CD14-positive monocyte (primary cell): ENCODE data around the gene FIGLA. TPM values are rescaled to one million over a fixed set of nuclear protein-coding genes. Genes with fewer than 3 reads are reported as not detected.
A peak's percentile ranks its signal among the peaks of the same experiment; 100 is the strongest.

Experiments used
- DNase-seq, 3 donors: peaks; one replicate each; pipeline ENCODE4 v3.0.0-alpha.2; 2011 to 2022
- H2AFZ ChIP-seq: 2 replicates; pipeline ENCODE4 v1.6.0; 2012; ENCODE audit warnings: mild to moderate bottlenecking, low read depth, low read length, inconsistent platforms; ENCODE audit not compliant: insufficient read depth, poor library complexity, severe bottlenecking
- H3K27ac ChIP-seq, 2 donors: 1 replicate in 1 of 2; 2 replicates in 1 of 2; pipeline ENCODE4 v1.5.1; 2012 to 2013; ENCODE audit warnings: low read length in 2 of 2, control low read depth in 1 of 2, inconsistent platforms in 1 of 2, low read depth in 1 of 2, mild to moderate bottlenecking in 1 of 2
- H3K27me3 ChIP-seq, 2 donors: one replicate each; pipeline versions ENCODE4 v1.6.0 to v1.6.1; 2011 to 2013; ENCODE audit warnings: low read length in 2 of 2; ENCODE audit not compliant: control insufficient read depth in 2 of 2, insufficient read depth in 2 of 2
- H3K36me3 ChIP-seq, 2 donors: replicated peaks in 1 of 2; 1 replicate in 1 of 2; 2 replicates in 1 of 2; pipeline versions ENCODE4 v1.5.1 to v1.6.1; 2012 to 2013; ENCODE audit warnings: low read length in 2 of 2, control low read depth in 1 of 2, inconsistent platforms in 1 of 2, mild to moderate bottlenecking in 1 of 2; ENCODE audit not compliant: insufficient read depth in 2 of 2, control insufficient read depth in 1 of 2
- H3K4me1 ChIP-seq, 2 donors: 1 replicate in 1 of 2; 2 replicates in 1 of 2; pipeline versions ENCODE4 v1.5.1 to v1.6.1; 2012 to 2013; ENCODE audit warnings: low read length in 2 of 2, control low read depth in 1 of 2, inconsistent platforms in 1 of 2, mild to moderate bottlenecking in 1 of 2, moderate library complexity in 1 of 2; ENCODE audit not compliant: insufficient read depth in 2 of 2, control insufficient read depth in 1 of 2
- H3K4me2 ChIP-seq: replicated peaks from 2 replicates; pipeline ENCODE3; 2012; ENCODE audit warnings: low read length, moderate library complexity, mild to moderate bottlenecking; ENCODE audit not compliant: poor library complexity, severe bottlenecking; ENCODE audit errors: extremely low read depth
- H3K4me3 ChIP-seq, 3 experiments: fragments of 200-600 bp in 1 of 3; sonication (generic) in 1 of 3; replicated peaks in 1 of 3; 1 replicate in 2 of 3; 2 replicates in 1 of 3; pipeline ENCODE4 v1.5.1; 2011 to 2013; ENCODE audit warnings: low read length in 3 of 3, mild to moderate bottlenecking in 3 of 3, control low read depth in 2 of 3, low read depth in 2 of 3, inconsistent platforms in 1 of 3, moderate library complexity in 1 of 3
- H3K79me2 ChIP-seq: 2 replicates; pipeline ENCODE4 v1.6.0; 2012; ENCODE audit warnings: mild to moderate bottlenecking, control low read depth, inconsistent platforms, low read length, moderate library complexity; ENCODE audit not compliant: insufficient read depth
- H3K9ac ChIP-seq: 2 replicates; pipeline ENCODE4 v1.6.0; 2017; ENCODE audit warnings: low read length, mild to moderate bottlenecking; ENCODE audit not compliant: insufficient read depth, poor library complexity, severe bottlenecking
- H3K9me3 ChIP-seq, 2 donors: replicated peaks in 1 of 2; 1 replicate in 1 of 2; 2 replicates in 1 of 2; pipeline versions ENCODE4 v1.5.1 to v1.6.1; 2012 to 2013; ENCODE audit warnings: low read length in 2 of 2, control low read depth in 1 of 2; ENCODE audit not compliant: control insufficient read depth in 1 of 2, insufficient read depth in 1 of 2
- H4K20me1 ChIP-seq: 2 replicates; pipeline ENCODE4 v1.6.0; 2012; ENCODE audit warnings: mild to moderate bottlenecking, low read length, control low read depth, moderate library complexity; ENCODE audit not compliant: insufficient read depth
- H3K27ac Mint-ChIP-seq, 7 donors: one replicate each; pipeline ENCODE4 v1.8.0; 2020; ENCODE audit warnings: mild to moderate bottlenecking in 7 of 7, mixed read lengths in 7 of 7, moderate library complexity in 6 of 7, inconsistent platforms in 2 of 7
- H3K27me3 Mint-ChIP-seq, 3 donors: one replicate each; pipeline ENCODE4 v1.8.0; 2021 to 2022; ENCODE audit warnings: low read depth in 3 of 3, mild to moderate bottlenecking in 3 of 3, mixed read lengths in 3 of 3, moderate library complexity in 3 of 3, inconsistent platforms in 1 of 3
- H3K36me3 Mint-ChIP-seq, 2 donors: one replicate each; pipeline ENCODE4 v1.8.0; 2020; ENCODE audit warnings: mixed read lengths in 2 of 2, inconsistent platforms in 1 of 2, mild to moderate bottlenecking in 1 of 2
- H3K4me1 Mint-ChIP-seq: one replicate; pipeline ENCODE4 v1.8.0; 2020; ENCODE audit warnings: mild to moderate bottlenecking, mixed read lengths
- H3K4me3 Mint-ChIP-seq, 2 donors: one replicate each; pipeline ENCODE4 v1.8.0; 2020; ENCODE audit warnings: mild to moderate bottlenecking in 2 of 2, mixed read lengths in 2 of 2, moderate library complexity in 1 of 2
- H3K9me3 Mint-ChIP-seq, 7 donors: one replicate each; pipeline ENCODE4 v1.8.0; 2020 to 2022; ENCODE audit warnings: mixed read lengths in 7 of 7, mild to moderate bottlenecking in 6 of 7, moderate library complexity in 6 of 7, inconsistent platforms in 2 of 7
- CTCF ChIP-seq: fragments of 200-600 bp; IDR thresholded peaks from one replicate; pipeline ENCODE4 v1.8.0; 2022; ENCODE audit warnings: antibody characterized with exemption, mild to moderate bottlenecking
- WGBS: methylation state at CpG from one replicate; pipeline ENCODE4 v1.1.5; 2013; ENCODE audit warnings: missing lambda C conversion rate; ENCODE audit not compliant: insufficient coverage; 5-methylcytosine and 5-hydroxymethylcytosine counted together
- intact Hi-C, 2 donors: fragments of 100-400 bp; cut with micrococcal nuclease; formaldehyde crosslinking; loops; one replicate each; pipeline versions ENCODE4 v1.15.0 to v1.15.1; 2023
- polyA plus RNA-seq, 3 donors: library from polyadenylated mRNA; depleted of rRNA in 1 of 3; unstranded in 2 of 3; stranded (reverse) in 1 of 3; fragments of 300-500 nt in 2 of 3; fragments of >200 nt in 1 of 3; fragmentation: Illumina TruSeq in 2 of 3; gene quantifications; 1 replicate in 2 of 3; 2 replicates in 1 of 3; pipeline ENCODE4 v1.2.3, GENCODE V29; 2012 to 2021

The FIGLA gene
- polyA plus RNA-seq, 3 donors: 0.13 TPM; not detected in 2

- Mint-ChIP-seq H3K36me3 (peaks cover 3 to 6% of the 10 kb centered on the region in 2 donors), H3K27me3 (peaks cover 32 to 53% (median 44%) of the 10 kb centered on the region in 3 donors), H3K4me3 (no peak overlapping the region), H3K27ac (no peak overlapping the region), H3K4me1 (peaks cover 25% of the 10 kb centered on the region), H3K9me3 (peaks cover 4 to 29% (median 9%) of the 10 kb centered on the region in 7 donors)
- Histone ChIP-seq H3K4me3 (no peak overlapping the region), H3K9me3 (no peaks in the 10 kb centered on the region), H4K20me1 (no peaks in the 10 kb centered on the region), H3K4me2 (no peak overlapping the region), H3K79me2 (no peaks in the 10 kb centered on the region), H3K36me3 (no peaks in the 10 kb centered on the region), H2AFZ (no peak overlapping the region), H3K27ac (no peak overlapping the region), H3K4me1 (peaks cover 26 to 27% of the 10 kb centered on the region in 2 donors), H3K27me3 (peaks cover 38 to 46% of the 10 kb centered on the region in 2 donors), H3K9ac (no peak overlapping the region)
- intact Hi-C loops: no loop called here
- DNase-seq: no peak
- no CpG with 5 or more reads among the region's 2 CpGs for WGBS
- no peak for TF ChIP-seq CTCF
Observed at GRCh38 chr2:70771446-70771845, 19.0 kb downstream of the FIGLA start.

GRCh38 chr2:70769450-70769849 lies 21.0 kb downstream of the FIGLA start:
- Mint-ChIP-seq H3K27ac (no peak overlapping the region), H3K36me3 (peaks cover 3 to 7% of the 10 kb centered on the region in 2 donors), H3K4me3 (peak overlapping the region in 1 of 2 donors; percentile 78), H3K4me1 (peaks cover 16% of the 10 kb centered on the region), H3K27me3 (peaks cover 49 to 69% (median 60%) of the 10 kb centered on the region in 3 donors), H3K9me3 (peaks cover 4 to 27% (median 9%) of the 10 kb centered on the region in 7 donors)
- Histone ChIP-seq H3K79me2 (no peaks in the 10 kb centered on the region), H3K4me1 (peaks cover 16 to 17% of the 10 kb centered on the region in 2 donors), H3K27me3 (peaks cover 56 to 58% of the 10 kb centered on the region in 2 donors), H3K36me3 (no peaks in the 10 kb centered on the region), H4K20me1 (no peaks in the 10 kb centered on the region), H3K9me3 (peaks cover 0 to 4% of the 10 kb centered on the region in 2 donors), H3K4me3 (no peak overlapping the region), H3K9ac (no peak overlapping the region), H2AFZ (no peak overlapping the region), H3K4me2 (no peak overlapping the region), H3K27ac (no peak overlapping the region)
- 78% methylated on average over 1 of the region's 2 CpGs for WGBS
- no peak for TF ChIP-seq CTCF
- DNase-seq: no peak
- intact Hi-C loops: no loop called here
